HG03457 (cell line): Measurements from ENCODE around the gene ZNHIT1.
"Not testable (repeated sequence)": the region's sequence is repeated elsewhere in the genome, so short reads cannot be mapped to it uniquely, and the experiment has no call there.

ENCODE experiments used
- ATAC-seq: cut with Tn5 transposase; IDR thresholded peaks from one replicate; pipeline ENCODE4 v1.9.1; 2021; ENCODE audit warnings: moderate number of reproducible peaks; ENCODE audit not compliant: unreplicated experiment

The ZNHIT1 gene

DNA sequence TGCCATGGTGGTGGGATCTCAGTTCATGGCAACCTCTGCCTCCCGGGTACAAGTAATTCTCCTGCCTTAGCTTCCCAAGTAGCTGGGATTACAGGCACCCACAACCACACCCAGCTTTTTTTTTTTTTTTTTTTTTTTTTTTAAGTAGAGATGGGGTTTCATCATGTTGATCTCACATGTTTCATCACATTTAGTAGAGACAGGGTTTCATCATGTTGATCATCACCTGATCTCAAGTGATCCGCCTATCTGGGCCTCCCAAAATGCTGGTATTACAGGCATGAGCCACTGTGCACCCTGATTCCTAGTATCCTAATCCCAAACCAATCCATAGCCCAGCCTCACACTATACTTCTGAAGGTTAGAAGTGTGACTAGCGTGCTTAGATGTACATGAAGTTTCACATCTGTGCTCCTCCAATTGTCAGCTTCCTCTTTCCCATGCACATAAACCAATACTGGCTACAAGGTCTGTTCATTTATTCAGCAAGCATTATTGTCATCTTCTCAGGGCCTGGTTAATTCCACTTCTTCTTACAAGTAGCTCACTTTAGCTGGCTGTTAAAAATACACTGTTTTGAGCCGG is 31.0 kb upstream of the ZNHIT1 start:
- ATAC-seq: no peak

- ATAC-seq: no peak
Observed at GRCh38 chr7:101189109-101189508, 28.9 kb upstream of the ZNHIT1 start.

DNA sequence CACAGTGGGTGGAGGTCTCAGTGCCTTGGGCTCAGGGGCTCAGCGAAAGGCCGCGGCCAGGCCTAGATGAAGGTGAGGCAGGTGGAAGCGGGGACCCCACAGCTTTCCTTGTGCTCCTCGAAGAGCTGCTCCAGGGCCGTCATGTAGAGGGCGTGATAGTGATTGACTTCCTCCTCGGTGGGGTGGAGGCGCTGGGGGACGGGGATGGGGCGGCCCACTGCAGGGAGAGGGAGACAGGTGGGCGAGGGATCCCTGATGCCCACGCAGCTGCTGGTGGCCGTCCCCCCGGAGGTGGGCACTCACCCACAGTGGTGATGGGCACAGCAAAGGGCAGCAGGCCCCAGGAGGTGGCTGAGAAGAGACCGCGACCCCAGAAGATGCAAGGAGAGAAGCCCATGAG is 22.1 kb upstream of the ZNHIT1 start:
- no peak for ATAC-seq

DNA sequence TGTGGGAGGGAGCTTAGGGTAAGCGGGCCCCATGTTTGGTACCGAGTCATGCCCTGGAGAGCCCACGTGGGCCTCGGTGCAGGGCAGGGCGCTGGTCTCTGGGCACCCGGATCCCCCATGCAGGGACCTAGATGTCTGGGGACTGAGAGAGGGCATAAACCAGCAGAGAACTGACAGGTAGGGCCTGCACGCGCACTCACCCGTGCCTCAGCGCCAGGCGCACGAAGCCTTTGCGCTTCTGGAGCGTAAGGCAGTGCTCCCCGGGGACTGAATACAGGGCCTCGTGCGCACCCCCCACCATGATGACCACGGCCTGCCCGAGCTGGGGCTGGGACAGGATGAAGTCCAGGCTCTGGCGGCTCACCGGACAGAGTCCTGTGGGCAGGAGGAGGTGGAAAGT is 20.0 kb upstream of the ZNHIT1 start:
- no peak for ATAC-seq

- no peak for ATAC-seq
Observed at GRCh38 chr7:101198476-101198875, 19.5 kb upstream of the ZNHIT1 start.

DNA sequence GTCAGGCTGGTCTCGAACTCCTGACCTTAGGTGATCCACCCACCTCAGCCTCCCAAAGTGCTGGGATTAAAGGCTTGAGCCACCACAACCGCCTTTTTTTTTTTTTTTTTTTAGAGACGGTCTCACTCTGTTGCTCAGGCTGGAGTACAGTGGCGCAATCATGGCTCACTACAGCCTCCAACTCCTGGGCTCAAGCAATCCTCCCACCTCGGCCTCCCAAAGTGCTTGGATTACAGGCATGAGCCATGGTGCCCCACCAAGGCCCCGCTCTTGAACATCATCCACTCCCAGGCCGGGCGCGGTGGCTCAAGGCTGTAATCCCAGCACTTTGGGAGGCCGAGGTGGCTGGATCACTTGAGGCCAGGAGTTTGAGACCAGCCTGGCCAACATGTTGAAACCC is 18.4 kb upstream of the ZNHIT1 start:
- not testable (repeated sequence) for ATAC-seq

GRCh38 chr7:101200504-101200861 is 17.5 kb upstream of the ZNHIT1 start:
- no peak for ATAC-seq

DNA sequence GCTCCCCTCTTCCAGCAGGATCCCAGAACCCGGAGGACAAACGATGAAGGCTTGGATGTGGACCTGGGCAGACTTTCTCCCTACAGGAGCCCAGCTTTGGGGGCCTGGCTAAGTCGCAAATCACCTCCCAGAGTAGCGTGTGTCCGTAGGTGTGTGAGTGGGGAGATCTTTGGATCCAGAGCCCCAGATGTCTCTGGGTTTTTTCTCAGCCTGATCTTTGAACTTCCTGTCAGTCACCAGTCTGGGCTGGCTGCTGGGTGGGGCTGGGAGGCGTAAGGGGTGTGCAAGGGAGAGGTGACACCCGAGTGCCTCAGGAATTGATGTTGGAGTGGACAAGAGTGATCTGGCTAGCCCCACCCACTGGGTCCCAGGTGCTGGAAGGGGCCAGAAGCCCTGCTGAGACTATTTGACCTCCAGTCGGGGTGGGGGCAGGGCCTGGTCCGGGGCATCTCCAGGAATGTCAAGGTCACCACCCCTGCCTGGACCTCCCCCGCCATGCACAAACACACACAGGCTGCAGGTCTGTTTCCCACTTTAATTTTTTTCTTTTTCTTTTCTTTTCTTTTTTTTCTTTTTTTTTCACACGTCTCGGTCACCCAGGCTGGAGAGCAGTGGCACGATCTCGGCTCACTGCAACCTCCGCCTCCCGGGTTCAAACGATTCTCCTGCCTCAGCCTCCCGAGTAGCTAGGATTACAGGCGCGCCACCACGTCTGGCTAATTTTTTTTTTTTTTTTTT is 16.9 kb upstream of the ZNHIT1 start, which contains the start of gene MOGAT3:
Gene MOGAT3 (minus strand): TSS at position 175 of the 738 bp plus-strand sequence. CDS start 182 bp downstream, outside the sequence.
- ATAC-seq: no peak

DNA sequence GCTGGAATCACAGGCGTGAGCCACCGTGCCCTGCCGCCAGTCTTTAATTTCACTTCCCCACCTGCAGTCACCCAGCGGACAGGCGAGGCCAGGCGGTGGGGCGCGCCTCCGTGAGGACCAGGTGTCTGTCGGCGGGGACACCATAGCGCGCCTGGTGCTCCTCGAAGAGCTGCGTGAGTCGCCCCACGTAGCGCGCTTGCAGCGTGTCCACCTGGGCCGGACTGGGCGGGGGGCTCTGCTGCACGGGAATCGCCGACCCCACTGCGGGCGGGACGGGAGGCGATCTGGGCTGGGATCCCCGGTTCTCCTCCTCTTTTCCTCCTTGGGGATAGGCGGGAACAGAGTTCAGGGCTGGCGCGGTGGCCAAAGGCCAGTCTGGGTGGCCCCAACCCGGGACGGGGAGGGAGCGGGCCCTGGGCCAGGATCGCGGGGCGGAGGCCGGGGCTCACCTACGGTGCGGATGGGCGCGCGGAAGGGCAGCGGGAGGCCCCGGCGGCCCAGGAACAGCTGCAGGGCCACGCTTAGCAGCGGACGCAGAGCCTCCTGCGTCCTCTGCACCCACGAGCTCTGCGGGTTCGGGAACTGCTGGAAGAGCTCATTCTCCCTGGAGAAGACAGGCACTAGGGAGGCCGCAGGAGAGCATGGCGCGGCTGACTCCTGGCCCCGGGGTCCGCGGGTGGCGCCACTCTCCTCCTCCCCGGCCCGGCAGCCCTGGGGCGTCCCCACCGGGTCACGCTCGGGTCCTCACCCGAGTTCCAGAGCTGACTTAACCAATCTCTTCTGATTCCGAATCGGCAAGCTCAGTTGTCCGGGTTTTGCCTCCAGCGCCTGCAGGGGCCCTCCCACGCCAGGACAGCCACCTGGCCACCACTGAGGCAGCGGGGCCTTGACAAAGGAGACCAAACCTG is 16.0 kb upstream of the ZNHIT1 start:
- no peak for ATAC-seq

DNA sequence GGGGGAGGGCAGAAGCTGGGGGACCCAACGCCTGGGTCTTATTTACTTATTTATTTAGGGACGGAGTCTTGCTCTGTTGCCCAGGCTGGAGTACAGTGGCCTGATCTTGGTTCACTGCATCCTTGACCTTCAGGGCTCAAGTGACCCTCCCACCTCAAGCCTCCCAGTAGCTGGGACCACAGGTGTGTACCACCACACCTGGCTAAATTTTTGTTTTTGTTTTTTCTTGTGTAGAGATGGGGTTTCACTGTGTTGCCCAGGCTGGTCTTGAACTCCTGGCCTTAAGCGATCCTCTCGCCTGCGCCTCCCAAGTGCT is 15.4 kb upstream of the ZNHIT1 start:
- no peak for ATAC-seq

DNA sequence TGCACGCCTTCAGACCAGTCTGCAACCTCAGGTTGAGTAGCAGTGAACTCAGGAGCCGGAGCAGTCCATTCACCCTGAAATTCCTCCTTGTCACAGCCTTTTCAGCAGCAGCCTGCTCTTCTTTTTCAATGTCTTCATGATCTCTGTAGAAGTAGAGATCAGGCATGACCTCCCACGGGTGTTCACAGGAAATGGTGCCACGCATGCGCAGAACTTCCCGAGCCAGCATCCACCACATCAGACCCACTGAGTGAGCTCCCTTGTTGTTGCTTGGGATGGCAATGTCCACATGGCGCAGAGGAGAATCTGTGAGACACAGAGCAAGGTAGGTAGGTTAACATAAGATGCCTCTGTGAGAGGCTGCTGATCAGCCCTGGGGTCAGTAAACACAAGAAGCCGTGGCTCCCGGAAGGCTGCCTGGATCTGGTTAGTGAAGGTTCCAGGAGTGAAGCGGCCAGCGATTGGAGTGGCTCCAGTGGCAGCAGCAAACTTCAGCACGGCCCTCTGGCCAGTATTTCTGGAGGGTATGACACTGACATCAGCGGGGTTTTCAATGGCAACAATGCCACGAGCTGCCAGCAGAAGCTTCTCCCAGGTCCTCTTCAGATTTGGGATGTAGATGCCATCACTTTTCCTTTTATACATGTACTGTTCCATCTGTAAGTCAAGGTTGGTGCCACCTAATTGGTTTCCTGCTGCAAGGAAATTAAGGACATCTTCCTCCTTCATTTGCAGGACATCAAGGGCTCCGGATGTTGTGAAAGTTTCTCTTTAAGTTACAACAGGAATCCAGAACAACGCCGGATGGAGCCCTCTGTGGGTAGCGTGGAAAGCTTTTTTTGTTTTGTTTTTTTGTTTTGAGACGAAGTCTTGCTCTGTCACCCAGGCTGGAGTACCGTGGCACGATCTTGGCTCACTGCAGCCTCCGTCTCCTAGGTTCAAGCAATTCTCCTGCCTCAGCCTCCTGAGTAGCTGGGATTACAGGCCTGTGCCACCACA is 13.9 kb upstream of the ZNHIT1 start:
- not testable (repeated sequence) for ATAC-seq

DNA sequence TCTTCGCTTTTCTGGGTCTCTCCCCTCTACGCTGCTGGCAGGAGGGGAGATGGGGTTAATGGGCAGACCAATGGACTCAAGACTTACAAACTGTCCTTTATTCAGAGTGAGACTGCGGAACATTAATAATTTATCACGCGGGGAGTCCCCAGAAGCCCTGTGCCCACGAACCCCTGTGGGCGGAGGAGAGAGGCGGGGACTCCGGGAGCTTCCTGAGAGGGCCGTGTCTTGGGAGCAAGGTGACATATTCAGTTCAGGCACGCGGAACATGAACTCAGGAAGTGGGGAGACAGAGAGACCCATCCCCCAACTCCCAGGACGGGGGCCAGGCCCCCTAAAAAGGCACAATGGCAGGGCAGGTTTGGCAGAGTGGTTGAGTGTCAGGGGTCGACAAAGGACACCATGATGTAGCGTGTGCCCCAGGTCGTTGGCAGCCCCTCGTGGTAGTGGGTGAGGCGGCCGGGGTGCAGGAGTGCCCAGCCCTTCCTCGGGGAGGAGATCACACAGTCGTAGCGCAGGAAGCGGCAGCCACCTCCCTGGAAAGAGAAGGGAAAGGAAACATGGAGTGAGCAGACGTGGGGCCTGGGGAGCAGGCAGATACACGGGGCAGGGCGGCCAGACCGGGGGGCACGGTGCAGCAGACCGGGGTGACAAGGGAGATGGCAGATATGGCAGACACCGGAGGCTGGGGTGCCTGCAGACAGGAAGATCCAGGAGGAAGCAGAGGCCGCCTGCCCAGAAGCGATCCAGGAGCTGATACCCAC is 11.9 kb upstream of the ZNHIT1 start:
- ATAC-seq: no peak

- ATAC-seq: no peak
Observed at GRCh38 chr7:101206665-101207042, 11.3 kb upstream of the ZNHIT1 start.

- ATAC-seq: no peak
Observed at GRCh38 chr7:101207459-101207858, 10.5 kb upstream of the ZNHIT1 start.

DNA sequence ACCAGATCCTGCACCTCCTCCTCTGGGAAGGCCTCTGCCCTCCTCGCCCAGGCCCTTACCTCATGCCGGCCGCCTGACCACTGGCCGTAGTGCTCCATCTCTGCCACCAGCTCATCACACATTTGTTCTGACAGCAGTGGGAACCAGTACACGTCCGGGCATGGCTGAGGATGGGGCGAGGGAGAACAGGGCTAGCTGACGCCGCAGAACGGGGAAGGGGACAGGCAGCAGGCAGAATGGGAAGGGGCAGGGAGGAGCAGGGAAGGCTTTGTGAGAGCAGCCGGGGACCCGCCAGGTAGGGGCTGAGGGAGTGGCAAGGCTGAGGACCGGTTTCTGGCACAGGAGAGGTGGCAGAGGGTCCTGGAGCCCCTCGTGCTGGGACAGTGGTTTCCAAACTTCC is 9.2 kb upstream of the ZNHIT1 start:
- ATAC-seq: no peak

- no peak for ATAC-seq
Observed at GRCh38 chr7:101210143-101210542, 7.8 kb upstream of the ZNHIT1 start.

DNA sequence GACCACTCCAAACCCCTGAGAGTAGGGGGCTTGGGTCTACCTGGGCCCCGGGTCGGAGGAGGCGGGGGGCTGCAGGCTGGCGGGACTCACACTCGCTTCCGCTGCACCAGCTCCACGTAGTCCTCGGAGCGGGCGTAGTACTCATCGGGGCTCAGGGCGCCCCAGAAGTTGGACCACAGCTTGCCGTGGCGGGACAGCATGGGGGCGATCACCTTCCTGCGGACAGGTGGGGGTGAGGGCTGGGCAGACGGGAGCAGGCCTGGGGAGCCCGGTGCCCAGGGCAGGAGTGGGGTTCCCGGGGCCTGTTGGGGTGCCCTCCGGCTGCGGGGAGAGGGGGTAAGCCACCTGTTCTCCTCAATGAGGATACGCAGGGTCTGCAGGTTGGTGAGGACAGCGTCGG is 6.5 kb upstream of the ZNHIT1 start:
- ATAC-seq: no peak

DNA sequence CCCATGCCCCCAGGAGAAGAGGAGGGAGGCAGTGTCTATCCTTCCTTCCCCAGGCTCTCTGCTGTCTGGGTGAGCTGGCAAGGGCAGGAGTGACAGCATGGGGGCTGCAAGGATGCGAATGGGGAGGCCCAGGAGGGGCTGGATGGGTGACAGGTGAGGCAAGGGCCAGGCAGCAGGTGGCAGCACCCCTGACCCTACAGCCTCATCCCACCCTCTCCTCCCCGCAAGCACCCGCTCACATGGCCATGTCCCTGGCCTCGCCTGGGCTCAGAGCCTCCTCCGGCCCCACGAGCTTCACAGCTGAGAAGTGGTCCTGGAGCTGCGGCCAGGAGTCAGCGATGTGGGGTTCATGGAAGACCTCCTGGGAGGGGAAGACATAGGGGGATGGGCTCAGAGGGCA is 6.0 kb upstream of the ZNHIT1 start:
- ATAC-seq: no peak

- no peak for ATAC-seq
Observed at GRCh38 chr7:101216001-101216859, 1.7 kb upstream of the ZNHIT1 start.
